SK-N-SH treated with all-trans-retinoic acid at 6 μM for 48 hours (cell line): ENCODE measurements around the gene EIF4EBP2.

ENCODE experiments used
- ATAC-seq: fragments of 200-7000 bp; cut with Tn5 transposase; 3 replicates; pipeline ENCODE4 v1.9.1; 2020; ENCODE audit warnings: mild to moderate bottlenecking, moderate library complexity
- ARNTL ChIP-seq: fragments of 450-650 bp; formaldehyde crosslinking; IDR thresholded peaks from 2 replicates; pipeline ENCODE4 v1.5.0; 2020; ENCODE audit warnings: low read depth, mild to moderate bottlenecking, moderate library complexity, borderline replicate concordance
- BACH2 ChIP-seq: fragments of 250-450 bp; sonication (Bioruptor Pico); IDR thresholded peaks from 2 replicates; pipeline ENCODE4 v1.9.0; 2021; ENCODE audit warnings: mild to moderate bottlenecking, borderline replicate concordance
- CSDC2 ChIP-seq: fragments of 250-450 bp; sonication (Bioruptor Pico); IDR thresholded peaks from 2 replicates; pipeline ENCODE4 v1.5.0; 2020; ENCODE audit warnings: mild to moderate bottlenecking, moderate library complexity
- CSRNP3 ChIP-seq: fragments of 250-450 bp; sonication (Bioruptor Pico); IDR thresholded peaks from 2 replicates; pipeline ENCODE4 v1.5.1; 2021; ENCODE audit warnings: mild to moderate bottlenecking, moderate library complexity
- ESRRG ChIP-seq: fragments of 250-450 bp; sonication (Bioruptor Pico); IDR thresholded peaks from 2 replicates; pipeline ENCODE4 v1.6.1; 2021; ENCODE audit warnings: mild to moderate bottlenecking
- GLIS3 ChIP-seq: fragments of 250-450 bp; sonication (Bioruptor Pico); IDR thresholded peaks from 2 replicates; pipeline ENCODE4 v1.5.0; 2020; ENCODE audit warnings: mild to moderate bottlenecking, moderate library complexity
- ISL1 ChIP-seq: fragments of 250-450 bp; sonication (Bioruptor Pico); IDR thresholded peaks from 2 replicates; pipeline ENCODE4 v2.1.2; 2022; ENCODE audit warnings: mild to moderate bottlenecking, moderate library complexity
- OSR1 ChIP-seq: fragments of 250-450 bp; sonication (Bioruptor Pico); IDR thresholded peaks from 2 replicates; pipeline ENCODE4 v1.8.0; 2022; ENCODE audit warnings: moderate library complexity, mild to moderate bottlenecking, inconsistent platforms
- RARB ChIP-seq: fragments of 250-450 bp; sonication (Bioruptor Pico); IDR thresholded peaks from 2 replicates; pipeline ENCODE4 v1.8.0; 2021; ENCODE audit warnings: mild to moderate bottlenecking, moderate library complexity
- TCF4 ChIP-seq: fragments of 250-450 bp; sonication (Bioruptor Pico); IDR thresholded peaks from 2 replicates; pipeline ENCODE4 v1.8.0; 2021; ENCODE audit warnings: mild to moderate bottlenecking, moderate library complexity, borderline replicate concordance
- TOX ChIP-seq: fragments of 250-450 bp; sonication (Bioruptor Pico); IDR thresholded peaks from 2 replicates; pipeline ENCODE4 v1.8.0; 2021; ENCODE audit warnings: mild to moderate bottlenecking, moderate library complexity, borderline replicate concordance
- TSHZ2 ChIP-seq: fragments of 250-450 bp; sonication (Bioruptor Pico); IDR thresholded peaks from 2 replicates; pipeline ENCODE4 v1.5.0; 2020; ENCODE audit warnings: mild to moderate bottlenecking, moderate library complexity
- ZC3H10 ChIP-seq: fragments of 250-450 bp; sonication (Bioruptor Pico); IDR thresholded peaks from 2 replicates; pipeline ENCODE4 v1.5.1; 2021; ENCODE audit warnings: mild to moderate bottlenecking, moderate library complexity
- ZFP3 ChIP-seq: fragments of 250-450 bp; sonication (Bioruptor Pico); IDR thresholded peaks from 2 replicates; pipeline ENCODE4 v1.5.0; 2020; ENCODE audit warnings: mild to moderate bottlenecking, moderate library complexity
- ZFP30 ChIP-seq: fragments of 450-650 bp; formaldehyde crosslinking; IDR thresholded peaks from 2 replicates; pipeline ENCODE4 v1.5.0; 2022; ENCODE audit warnings: mild to moderate bottlenecking, moderate library complexity
- ZNF565 ChIP-seq: fragments of 450-650 bp; formaldehyde crosslinking; conservative IDR thresholded peaks from 2 replicates; pipeline ENCODE4 v1.5.0; 2020; ENCODE audit warnings: low read depth, mild to moderate bottlenecking, moderate library complexity
- ZNF70 ChIP-seq: fragments of 450-650 bp; formaldehyde crosslinking; IDR thresholded peaks from 2 replicates; pipeline ENCODE4 v1.5.0; 2020; ENCODE audit warnings: mild to moderate bottlenecking, moderate library complexity
- ZNF8 ChIP-seq: fragments of 450-650 bp; formaldehyde crosslinking; IDR thresholded peaks from 2 replicates; pipeline ENCODE4 v1.5.0; 2020; ENCODE audit warnings: mild to moderate bottlenecking, moderate library complexity
- TF ChIP-seq, protein P1 (sequence below): fragments of 250-450 bp; sonication (Bioruptor Pico); IDR thresholded peaks from 2 replicates; pipeline ENCODE4 v1.8.0; 2020; ENCODE audit warnings: mild to moderate bottlenecking, moderate library complexity, borderline replicate concordance
- TF ChIP-seq, protein P2 (sequence below): fragments of 250-450 bp; sonication (Bioruptor Pico); IDR thresholded peaks from 2 replicates; pipeline ENCODE4 v1.5.1; 2020; ENCODE audit warnings: low read depth, mild to moderate bottlenecking, moderate library complexity

EIF4EBP2 gene

GRCh38 chr10:70362328-70362727 lies 41.6 kb upstream of the EIF4EBP2 start:
- ATAC-seq, result no peak
- TF ChIP-seq CSRNP3 (CRISPR knock-in tag) (no peak), ARNTL (no peak), ZC3H10 (no peak), ZNF565 (CRISPR knock-in tag) (no peak), RARB (no peak), TSHZ2 (no peak), ZNF70 (CRISPR knock-in tag) (no peak), ZFP30 (CRISPR knock-in tag) (no peak), BACH2 (CRISPR knock-in tag) (no peak), ISL1 (CRISPR knock-in tag) (no peak), CSDC2 (CRISPR knock-in tag) (no peak)
- TF ChIP-seq, protein P1, sequence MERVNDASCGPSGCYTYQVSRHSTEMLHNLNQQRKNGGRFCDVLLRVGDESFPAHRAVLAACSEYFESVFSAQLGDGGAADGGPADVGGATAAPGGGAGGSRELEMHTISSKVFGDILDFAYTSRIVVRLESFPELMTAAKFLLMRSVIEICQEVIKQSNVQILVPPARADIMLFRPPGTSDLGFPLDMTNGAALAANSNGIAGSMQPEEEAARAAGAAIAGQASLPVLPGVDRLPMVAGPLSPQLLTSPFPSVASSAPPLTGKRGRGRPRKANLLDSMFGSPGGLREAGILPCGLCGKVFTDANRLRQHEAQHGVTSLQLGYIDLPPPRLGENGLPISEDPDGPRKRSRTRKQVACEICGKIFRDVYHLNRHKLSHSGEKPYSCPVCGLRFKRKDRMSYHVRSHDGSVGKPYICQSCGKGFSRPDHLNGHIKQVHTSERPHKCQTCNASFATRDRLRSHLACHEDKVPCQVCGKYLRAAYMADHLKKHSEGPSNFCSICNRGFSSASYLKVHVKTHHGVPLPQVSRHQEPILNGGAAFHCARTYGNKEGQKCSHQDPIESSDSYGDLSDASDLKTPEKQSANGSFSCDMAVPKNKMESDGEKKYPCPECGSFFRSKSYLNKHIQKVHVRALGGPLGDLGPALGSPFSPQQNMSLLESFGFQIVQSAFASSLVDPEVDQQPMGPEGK (CRISPR knock-in tag), result no peak
- TF ChIP-seq, protein P2, sequence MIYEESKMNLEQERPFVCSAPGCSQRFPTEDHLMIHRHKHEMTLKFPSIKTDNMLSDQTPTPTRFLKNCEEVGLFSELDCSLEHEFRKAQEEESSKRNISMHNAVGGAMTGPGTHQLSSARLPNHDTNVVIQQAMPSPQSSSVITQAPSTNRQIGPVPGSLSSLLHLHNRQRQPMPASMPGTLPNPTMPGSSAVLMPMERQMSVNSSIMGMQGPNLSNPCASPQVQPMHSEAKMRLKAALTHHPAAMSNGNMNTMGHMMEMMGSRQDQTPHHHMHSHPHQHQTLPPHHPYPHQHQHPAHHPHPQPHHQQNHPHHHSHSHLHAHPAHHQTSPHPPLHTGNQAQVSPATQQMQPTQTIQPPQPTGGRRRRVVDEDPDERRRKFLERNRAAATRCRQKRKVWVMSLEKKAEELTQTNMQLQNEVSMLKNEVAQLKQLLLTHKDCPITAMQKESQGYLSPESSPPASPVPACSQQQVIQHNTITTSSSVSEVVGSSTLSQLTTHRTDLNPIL (CRISPR knock-in tag), result no peak

DNA sequence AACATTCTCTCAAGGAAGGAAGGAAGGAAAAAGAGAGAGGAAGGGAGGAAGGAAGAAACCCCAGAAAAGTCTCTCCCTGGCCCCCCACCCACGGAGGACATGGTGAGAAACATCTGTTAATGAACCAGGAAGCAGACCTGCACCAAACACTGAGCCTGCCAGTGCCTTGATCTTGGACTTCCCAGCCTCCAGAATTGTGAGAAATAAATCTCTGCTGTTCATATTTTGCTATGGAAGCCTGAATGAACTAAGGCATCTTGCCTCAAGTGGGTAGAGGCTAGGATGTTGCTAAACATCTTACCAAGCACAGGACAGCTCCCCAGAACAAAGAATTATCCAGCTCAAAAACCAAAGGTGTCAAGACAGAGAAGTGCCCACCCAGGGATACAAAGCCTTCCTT lies 40.7 kb upstream of the EIF4EBP2 start:
- TF ChIP-seq ZNF70 (CRISPR knock-in tag), result no peak
- no peak for ATAC-seq

- ATAC-seq, result peak; percentile 98
- TF ChIP-seq ESRRG (no peak), CSDC2 (CRISPR knock-in tag) (no peak), BACH2 (CRISPR knock-in tag) (no peak), ARNTL (no peak), GLIS3 (no peak), ISL1 (CRISPR knock-in tag) (no peak), ZNF8 (CRISPR knock-in tag) (no peak), TCF4 (CRISPR knock-in tag) (peak; percentile 64; the same call in 1 of the 2 replicates), OSR1 (CRISPR knock-in tag) (no peak), ZNF565 (CRISPR knock-in tag) (no peak), ZNF70 (CRISPR knock-in tag) (no peak), ZFP3 (CRISPR knock-in tag) (0 out of 2 replicates have a peak, but pooled peaks have one; percentile 22), RARB (no peak), ZFP30 (CRISPR knock-in tag) (no peak), CSRNP3 (CRISPR knock-in tag) (no peak), TOX (no peak), ZC3H10 (no peak), TSHZ2 (peak; percentile 56; the same call in 1 of the 2 replicates)
- TF ChIP-seq, protein P2 (CRISPR knock-in tag), result no peak
- TF ChIP-seq, protein P1 (CRISPR knock-in tag), result no peak
Measured at GRCh38 chr10:70363971-70364771, 39.8 kb upstream of the EIF4EBP2 start.
